ENCODE data around the gene PDLIM1.

Gene PDLIM1

GRCh38 chr10:95187617-95188016 is 103.2 kb downstream of the PDLIM1 start:
- Histone ChIP-seq H3K27me3 (ENCODE audit: insufficient read depth, low read length, poor library complexity, severe bottlenecking) (no peaks in the 10 kb centered on the region), H3K4me2 (ENCODE audit: low read depth, low read length, poor library complexity, severe bottlenecking) (no peak overlapping the region)

More at GRCh38 chr10:95187617-95188016, 103.2 kb downstream of the PDLIM1 start:
- H3K4me3 ChIP-seq (ENCODE audit: low read length, poor library complexity, severe bottlenecking): no peak overlapping the region
- H3K4me1 ChIP-seq (ENCODE audit: insufficient read depth, low read length, poor library complexity, severe bottlenecking): no peaks in the 10 kb centered on the region
- H4K20me1 ChIP-seq (ENCODE audit: insufficient read depth, low read length, poor library complexity, severe bottlenecking): no peaks in the 10 kb centered on the region
- no peaks in the 10 kb centered on the region for H3K36me3 ChIP-seq (ENCODE audit: insufficient read depth, low read length)
- no peaks in the 10 kb centered on the region for H3K9me3 ChIP-seq (ENCODE audit: insufficient read depth, low read depth, low read length)
- H3K79me2 ChIP-seq (ENCODE audit: insufficient read depth, low read length): no peaks in the 10 kb centered on the region
- no peak overlapping the region for H2AFZ ChIP-seq (ENCODE audit: low read length)
- no peak for TF ChIP-seq EZH2phosphoT487 (IDR thresholded peaks at IDR 0.05; ENCODE audit: borderline replicate concordance)
- no peak for TF ChIP-seq CTCF (conservative IDR thresholded peaks at IDR 0.05; ENCODE audit: low read length)
- H3K9me2 ChIP-seq (replicated peaks; ENCODE audit: low read depth, low read length): no peaks in the 10 kb centered on the region
- no peaks in the 10 kb centered on the region for H3F3A ChIP-seq (ENCODE audit: low read depth)
- H3K9ac ChIP-seq (ENCODE audit: low read depth, low read length, poor library complexity, severe bottlenecking): no peak overlapping the region
